Esophagus squamous epithelium (tissue), 5 donors: ENCODE measurements around the gene CCDC136. TPM values are rescaled to one million over a fixed set of nuclear protein-coding genes. Genes with fewer than 3 reads are reported as not detected.

ENCODE experiments used
- DNase-seq: peaks from one replicate; lab custom pipeline; 2025; lab: John Stamatoyannopoulos, UW
- H3K27ac ChIP-seq, 4 donors: fragments of 200-600 bp; sonication (generic); one replicate each; pipeline ENCODE4 v1.5.1; 2016 to 2019; ENCODE audit warnings: mild to moderate bottlenecking in 1 of 4
- H3K27me3 ChIP-seq, 4 donors: fragments of 200-600 bp; sonication (generic); 1 replicate in 3 of 4; 2 replicates in 1 of 4; pipeline versions ENCODE4 v1.5.1 to v1.6.0; 2017 to 2021; ENCODE audit warnings: antibody characterized with exemption in 1 of 4
- H3K36me3 ChIP-seq, 3 donors: fragments of 200-600 bp; sonication (generic); one replicate each; pipeline ENCODE4 v1.5.1; 2016 to 2019
- H3K4me1 ChIP-seq, 3 donors: fragments of 200-600 bp; sonication (generic); one replicate each; pipeline ENCODE4 v1.5.1; 2017 to 2019
- H3K4me3 ChIP-seq, 4 donors: fragments of 200-600 bp; sonication (generic); 1 replicate in 3 of 4; 2 replicates in 1 of 4; pipeline ENCODE4 v1.5.1; 2016 to 2019; ENCODE audit warnings: mild to moderate bottlenecking in 2 of 4, moderate library complexity in 1 of 4
- H3K9me3 ChIP-seq, 3 donors: fragments of 200-600 bp; sonication (generic); one replicate each; pipeline ENCODE4 v1.5.1; 2016 to 2019
- POLR2A ChIP-seq, 4 donors: fragments of 450-650 bp; IDR thresholded peaks; one replicate each; pipeline ENCODE4 v1.6.1; 2017; ENCODE audit warnings: antibody characterized with exemption in 4 of 4, mild to moderate bottlenecking in 4 of 4, moderate library complexity in 3 of 4
- WGBS, 2 donors: methylation state at CpG; one replicate each; pipeline ENCODE4 v1.1.5; 2018; 5-methylcytosine and 5-hydroxymethylcytosine counted together
- intact Hi-C: fragments of 100-400 bp; cut with DNase I; formaldehyde crosslinking; loops from one replicate; pipeline ENCODE4 v1.15.0; 2022
- total RNA-seq, 4 donors: library from RNA; depleted of rRNA; stranded (reverse); fragments of >200 nt; gene quantifications; one replicate each; pipeline ENCODE4 v1.1.0, GENCODE V29; 2016
- TF ChIP-seq, protein P1 (sequence below), 6 experiments: fragments of 450-650 bp in 4 of 6; fragments of 200-600 bp in 2 of 6; sonication (generic) in 2 of 6; IDR thresholded peaks; one replicate each; pipeline ENCODE4 v1.5.1; 2016 to 2019; ENCODE audit warnings: antibody characterized with exemption in 6 of 6, mild to moderate bottlenecking in 4 of 6, moderate library complexity in 4 of 6
- donor health status: DM: yes; HTN: yes; CAD: no.

CCDC136 gene
- total RNA-seq, 4 donors from 2014 or later = 0.09 to 5.1 (median 2.2) TPM

DNA sequence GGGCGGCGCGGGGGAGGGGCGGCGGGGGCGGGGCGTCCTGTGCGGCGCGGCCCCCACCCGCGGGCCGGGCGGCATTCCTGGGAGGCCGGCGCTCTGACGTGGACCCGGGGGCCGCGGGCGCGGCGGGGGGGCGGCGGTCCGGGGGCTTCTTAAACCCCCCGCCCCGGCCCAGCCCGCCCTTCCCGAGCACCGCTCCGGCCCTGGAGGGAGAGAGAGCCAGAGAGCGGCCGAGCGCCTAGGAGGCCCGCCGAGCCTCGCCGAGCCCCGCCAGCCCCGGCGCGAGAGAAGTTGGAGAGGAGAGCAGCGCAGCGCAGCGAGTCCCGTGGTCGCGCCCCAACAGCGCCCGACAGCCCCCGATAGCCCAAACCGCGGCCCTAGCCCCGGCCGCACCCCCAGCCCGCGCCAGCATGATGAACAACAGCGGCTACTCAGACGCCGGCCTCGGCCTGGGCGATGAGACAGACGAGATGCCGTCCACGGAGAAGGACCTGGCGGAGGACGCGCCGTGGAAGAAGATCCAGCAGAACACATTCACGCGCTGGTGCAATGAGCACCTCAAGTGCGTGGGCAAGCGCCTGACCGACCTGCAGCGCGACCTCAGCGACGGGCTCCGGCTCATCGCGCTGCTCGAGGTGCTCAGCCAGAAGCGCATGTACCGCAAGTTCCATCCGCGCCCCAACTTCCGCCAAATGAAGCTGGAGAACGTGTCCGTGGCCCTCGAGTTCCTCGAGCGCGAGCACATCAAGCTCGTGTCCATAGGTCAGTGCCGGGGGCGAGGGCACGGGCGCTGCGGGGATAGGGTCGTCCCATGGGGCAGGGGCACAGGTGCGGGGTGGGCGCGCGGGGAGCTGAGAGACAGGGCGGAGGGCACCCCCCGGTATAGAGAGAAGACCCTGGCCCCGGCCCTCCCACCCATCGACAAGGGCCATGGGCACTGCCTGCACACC, 38.7 kb downstream of the CCDC136 start, which contains the start of gene FLNC:
Gene FLNC, plus strand, starts transcription at position 176 of the 947 bp plus-strand sequence. Its CDS starts 232 bp downstream, at position 408.
- WGBS, 2 donors = 0% methylated on average over 11 of the region's 109 CpGs; no CpG with 5 or more reads in 1 of the 2 donors
- Histone ChIP-seq H3K4me1 (peaks cover 21 to 77% (median 38%) of the 10 kb centered on the region in 3 donors), H3K4me3 (peak within 1 kb of the TSS; percentile 33 to 74 (median 50)), H3K27ac (peak within 1 kb of the TSS; percentile 70 to 92 (median 86)), H3K36me3 (no peaks in the 10 kb centered on the region), H3K27me3 (peaks cover 0 to 60% (median 0%) of the 10 kb centered on the region in 4 donors), H3K9me3 (no peaks in the 10 kb centered on the region)
- intact Hi-C loops = no loop called here
- DNase-seq = no peak
- TF ChIP-seq, protein P1, sequence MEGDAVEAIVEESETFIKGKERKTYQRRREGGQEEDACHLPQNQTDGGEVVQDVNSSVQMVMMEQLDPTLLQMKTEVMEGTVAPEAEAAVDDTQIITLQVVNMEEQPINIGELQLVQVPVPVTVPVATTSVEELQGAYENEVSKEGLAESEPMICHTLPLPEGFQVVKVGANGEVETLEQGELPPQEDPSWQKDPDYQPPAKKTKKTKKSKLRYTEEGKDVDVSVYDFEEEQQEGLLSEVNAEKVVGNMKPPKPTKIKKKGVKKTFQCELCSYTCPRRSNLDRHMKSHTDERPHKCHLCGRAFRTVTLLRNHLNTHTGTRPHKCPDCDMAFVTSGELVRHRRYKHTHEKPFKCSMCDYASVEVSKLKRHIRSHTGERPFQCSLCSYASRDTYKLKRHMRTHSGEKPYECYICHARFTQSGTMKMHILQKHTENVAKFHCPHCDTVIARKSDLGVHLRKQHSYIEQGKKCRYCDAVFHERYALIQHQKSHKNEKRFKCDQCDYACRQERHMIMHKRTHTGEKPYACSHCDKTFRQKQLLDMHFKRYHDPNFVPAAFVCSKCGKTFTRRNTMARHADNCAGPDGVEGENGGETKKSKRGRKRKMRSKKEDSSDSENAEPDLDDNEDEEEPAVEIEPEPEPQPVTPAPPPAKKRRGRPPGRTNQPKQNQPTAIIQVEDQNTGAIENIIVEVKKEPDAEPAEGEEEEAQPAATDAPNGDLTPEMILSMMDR (IDR thresholded peaks at IDR 0.05) = no peak
- TF ChIP-seq POLR2A (IDR thresholded peaks at IDR 0.05) = peak in 2 of 4 donors; percentile 33 to 39

DNA sequence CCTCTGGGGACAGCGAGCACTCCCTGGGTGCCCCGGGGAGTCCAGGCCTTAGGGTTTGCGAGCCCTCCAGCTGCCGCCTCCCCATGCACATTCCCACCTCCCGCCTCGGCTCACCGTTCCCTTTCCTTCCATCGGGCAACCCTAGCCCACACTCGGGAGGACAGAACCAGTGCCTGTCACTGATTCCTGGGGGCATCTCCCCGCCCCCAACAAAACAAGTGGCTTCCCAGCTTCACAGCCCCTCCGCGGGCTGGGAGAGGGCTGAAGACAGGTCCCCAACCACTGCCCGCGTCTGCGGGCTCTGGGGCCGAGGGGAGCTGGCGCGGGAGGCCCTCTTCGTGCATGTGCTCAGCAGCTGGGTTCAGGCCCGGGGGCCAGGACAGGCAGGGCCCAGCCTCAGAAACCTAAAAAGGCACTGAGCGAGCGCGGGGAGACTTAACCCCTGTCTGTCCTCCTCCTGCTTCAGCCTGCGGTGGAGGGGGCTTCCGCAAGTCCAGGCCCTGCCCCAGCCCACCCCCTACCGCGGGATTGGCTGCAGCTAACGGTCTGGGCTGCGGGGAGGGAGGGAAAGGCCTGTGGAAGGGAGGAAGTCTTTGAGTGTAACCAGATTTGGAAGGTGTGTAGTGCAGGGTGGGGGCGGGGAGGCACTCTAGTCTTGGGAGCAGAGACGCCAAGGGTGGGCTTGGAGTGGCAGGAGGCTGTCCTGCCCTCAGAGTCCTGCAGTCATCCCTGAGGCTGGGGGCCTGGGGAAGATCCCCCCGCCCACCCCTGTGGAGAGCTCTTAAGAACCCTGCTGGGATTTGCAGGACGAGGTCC, 39.6 kb downstream of the CCDC136 start:
- peak overlapping the region; percentile 70 to 92 (median 86) for H3K27ac ChIP-seq
- peak overlapping the region; percentile 33 to 74 (median 50) for H3K4me3 ChIP-seq
- H3K27me3 ChIP-seq = peaks cover 0 to 60% (median 0%) of the 10 kb centered on the region in 4 donors
- peaks cover 21 to 86% (median 38%) of the 10 kb centered on the region in 3 donors for H3K4me1 ChIP-seq
- peak in 2 of 4 donors; percentile 28 to 41 for TF ChIP-seq POLR2A (IDR thresholded peaks at IDR 0.05)
- TF ChIP-seq, protein P1 (IDR thresholded peaks at IDR 0.05) = no peak
- no peaks in the 10 kb centered on the region for H3K36me3 ChIP-seq
- H3K9me3 ChIP-seq = no peaks in the 10 kb centered on the region
- intact Hi-C loops = no loop called here
- WGBS, 2 donors = 26 to 30% methylated on average over 2 to 12 of the region's 33 CpGs
- DNase-seq = no peak

DNA sequence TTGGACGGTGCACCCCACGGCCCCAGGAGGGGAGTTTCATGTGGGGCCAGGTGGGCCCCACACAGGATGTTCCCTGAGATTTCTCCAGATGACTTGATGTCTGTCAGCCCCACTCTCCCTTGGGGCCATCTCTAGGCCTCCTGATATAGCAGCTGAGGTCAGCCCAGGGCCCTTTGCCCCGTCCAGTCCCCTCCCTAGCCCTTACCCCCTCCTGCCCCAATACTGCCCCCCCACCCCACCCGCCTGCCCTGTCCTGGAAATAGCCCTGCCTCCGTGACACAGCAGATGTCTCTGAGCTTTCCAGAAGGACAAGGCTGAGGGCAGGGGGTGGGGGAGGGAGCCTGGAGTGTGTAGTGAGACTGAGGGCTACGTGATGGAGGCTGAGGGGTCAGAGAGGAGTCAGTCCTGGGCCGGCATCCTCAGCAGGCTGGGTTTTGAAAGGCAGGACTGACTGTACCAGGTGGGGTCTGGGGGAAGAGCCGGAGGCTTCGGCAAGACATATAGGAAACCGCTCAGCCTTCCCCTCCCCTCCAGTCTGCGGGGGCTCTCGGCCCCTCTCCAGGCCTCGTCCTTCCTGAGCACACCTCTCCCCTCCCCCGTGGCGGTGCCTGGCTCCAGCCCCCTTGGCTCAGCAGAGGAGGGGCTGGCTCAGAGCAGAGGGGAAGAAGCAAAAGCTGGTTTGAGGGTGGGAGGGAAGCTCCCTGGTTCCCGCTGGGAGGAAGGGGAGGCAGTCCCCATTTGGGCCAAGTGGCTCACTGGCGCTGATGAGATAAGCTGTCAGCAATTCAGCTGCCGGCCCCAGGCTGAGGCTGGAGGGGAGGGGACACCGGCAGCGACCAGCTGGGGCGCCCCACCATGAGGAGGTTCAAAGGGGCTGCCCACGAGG, 40.5 kb downstream of the CCDC136 start:
- Histone ChIP-seq H3K4me3 (peak overlapping the region; percentile 33 to 74 (median 50)), H3K4me1 (peaks cover 21 to 88% (median 38%) of the 10 kb centered on the region in 3 donors), H3K36me3 (no peaks in the 10 kb centered on the region), H3K27me3 (peaks cover 0 to 60% (median 0%) of the 10 kb centered on the region in 4 donors), H3K9me3 (no peaks in the 10 kb centered on the region), H3K27ac (peak overlapping the region; percentile 70 to 92 (median 86))
- DNase-seq = no peak
- WGBS, 2 donors = 37% methylated on average over 6 to 8 of the region's 22 CpGs
- intact Hi-C loops = no loop called here
- no peak for TF ChIP-seq POLR2A (IDR thresholded peaks at IDR 0.05)
- TF ChIP-seq, protein P1 (IDR thresholded peaks at IDR 0.05) = no peak

DNA sequence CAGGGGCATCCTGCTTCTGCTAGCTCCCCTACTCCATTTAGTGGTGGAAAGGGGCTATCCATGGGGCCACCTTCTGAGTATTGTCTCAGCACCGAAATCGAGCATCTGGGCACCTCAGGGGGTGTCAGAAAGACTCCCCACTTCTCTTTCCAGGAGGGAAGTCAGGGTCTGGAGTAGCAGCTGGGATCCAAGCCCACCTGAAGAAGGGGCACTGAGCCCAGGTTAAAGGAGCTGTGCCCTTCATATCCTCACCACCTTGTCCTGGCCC, 41.0 kb downstream of the CCDC136 start:
- no CpG with 5 or more reads among the region's 2 CpGs for WGBS, 2 donors
- Histone ChIP-seq H3K36me3 (peaks cover 0 to 5% (median 0%) of the 10 kb centered on the region in 3 donors), H3K9me3 (no peaks in the 10 kb centered on the region), H3K4me1 (peaks cover 21 to 83% (median 38%) of the 10 kb centered on the region in 3 donors), H3K4me3 (peak overlapping the region in 3 of 4 donors; percentile 45 to 74 (median 55)), H3K27ac (peak overlapping the region; percentile 70 to 92 (median 86)), H3K27me3 (peaks cover 0 to 60% (median 0%) of the 10 kb centered on the region in 4 donors)
- intact Hi-C loops = no loop called here
- TF ChIP-seq, protein P1 (IDR thresholded peaks at IDR 0.05) = no peak
- no peak for TF ChIP-seq POLR2A (IDR thresholded peaks at IDR 0.05)
- DNase-seq = no peak
